Endothelial cell of hepatic sinusoid (primary cell): Measurements from ENCODE around the gene TEAD1.

Experiments used
- in situ Hi-C: cut with HindIII; loops from 2 replicates; pipeline ENCODE4 v1.10.0; 2017; ENCODE audit warnings: low sequenced_read_pairs

TEAD1 gene

GRCh38 chr11:12673924-12674570 is at the start of gene TEAD1:
Gene TEAD1, plus strand, starts transcription at chr11:12674421.
- in situ Hi-C loops: no loop called here

GRCh38 chr11:12624595-12624994 is 49.6 kb upstream of the TEAD1 start:
- in situ Hi-C loops: loop anchor here (25.0 kb wide), 1 partner anchor 263 kb away; no protein-coding TSS in a partner anchor

- in situ Hi-C loops: no loop called here
Observed at GRCh38 chr11:12625438-12626071, 48.7 kb upstream of the TEAD1 start.

- in situ Hi-C loops: no loop called here
Observed at GRCh38 chr11:12626616-12627015, 47.6 kb upstream of the TEAD1 start.

- in situ Hi-C loops: no loop called here
Observed at GRCh38 chr11:12628314-12628713, 45.9 kb upstream of the TEAD1 start.

GRCh38 chr11:12629601-12630313 is 44.5 kb upstream of the TEAD1 start:
- in situ Hi-C loops: no loop called here

GRCh38 chr11:12631651-12632050 is 42.6 kb upstream of the TEAD1 start:
- in situ Hi-C loops: no loop called here

- in situ Hi-C loops: no loop called here
Observed at GRCh38 chr11:12634329-12634728, 39.9 kb upstream of the TEAD1 start.

- in situ Hi-C loops: no loop called here
Observed at GRCh38 chr11:12636871-12637410, 37.3 kb upstream of the TEAD1 start.

- in situ Hi-C loops: no loop called here
Observed at GRCh38 chr11:12639388-12639787, 34.8 kb upstream of the TEAD1 start.

- in situ Hi-C loops: loop anchor here (5.0 kb wide), 1 partner anchor 88 kb away; no protein-coding TSS in a partner anchor
Observed at GRCh38 chr11:12640355-12640754, 33.9 kb upstream of the TEAD1 start.

GRCh38 chr11:12640926-12641849 is 33.0 kb upstream of the TEAD1 start:
- in situ Hi-C loops: loop anchor here (5.0 kb wide), 1 partner anchor 89 kb away; no protein-coding TSS in a partner anchor

GRCh38 chr11:12642040-12642439 is 32.2 kb upstream of the TEAD1 start:
- in situ Hi-C loops: loop anchor here (5.0 kb wide), 1 partner anchor 90 kb away; no protein-coding TSS in a partner anchor

GRCh38 chr11:12642806-12643428 is 31.3 kb upstream of the TEAD1 start:
- in situ Hi-C loops: loop anchor here (5.0 kb wide), 1 partner anchor 91 kb away; no protein-coding TSS in a partner anchor

- in situ Hi-C loops: no loop called here
Observed at GRCh38 chr11:12646478-12646877, 27.7 kb upstream of the TEAD1 start.

GRCh38 chr11:12653729-12654128 is 20.5 kb upstream of the TEAD1 start:
- in situ Hi-C loops: no loop called here

- in situ Hi-C loops: no loop called here
Observed at GRCh38 chr11:12655842-12656241, 18.4 kb upstream of the TEAD1 start.

GRCh38 chr11:12657336-12657735 is 16.9 kb upstream of the TEAD1 start:
- in situ Hi-C loops: no loop called here

- in situ Hi-C loops: no loop called here
Observed at GRCh38 chr11:12657981-12658380, 16.2 kb upstream of the TEAD1 start.
